HEK293T (cell line): ENCODE results near the gene PRC1.

Source experiments
- CTCF ChIA-PET: fragments of 350-600 bp; formaldehyde crosslinking; extraction: SDS; loops from one replicate; lab custom pipeline; 2021; ENCODE audit warnings: antibody characterized with exemption, inconsistent platforms; lab: Yijun Ruan, JAX
- POLR2A ChIA-PET: fragments of 350-600 bp; formaldehyde crosslinking; extraction: SDS; loops from one replicate; lab custom pipeline; 2020; ENCODE audit warnings: antibody characterized with exemption, inconsistent platforms; lab: Yijun Ruan, JAX
- DNase-seq: peaks from one replicate; pipeline ENCODE4 v3.0.0; 2012; ENCODE audit warnings: mixed read lengths; ENCODE audit errors: extremely low spot score
- ARNT ChIP-seq: fragments of 450-650 bp; IDR thresholded peaks from 2 replicates; pipeline ENCODE4 v1.6.1; 2017; ENCODE audit warnings: mild to moderate bottlenecking
- BHLHE40 ChIP-seq: fragments of 450-650 bp; IDR thresholded peaks from 2 replicates; pipeline ENCODE4 v1.6.1; 2016; ENCODE audit warnings: mild to moderate bottlenecking, moderate library complexity, borderline replicate concordance
- CTBP1 ChIP-seq: fragments of 450-650 bp; IDR thresholded peaks from 2 replicates; pipeline ENCODE4 v1.6.1; 2016; ENCODE audit warnings: borderline replicate concordance
- ELF4 ChIP-seq: fragments of 450-650 bp; IDR thresholded peaks from 2 replicates; pipeline ENCODE4 v1.6.1; 2017; ENCODE audit warnings: antibody characterized with exemption
- FOXA1 ChIP-seq: fragments of 450-650 bp; IDR thresholded peaks from 2 replicates; pipeline ENCODE4 v1.6.1; 2016; ENCODE audit warnings: mild to moderate bottlenecking
- FOXK2 ChIP-seq: fragments of 450-650 bp; IDR thresholded peaks from 2 replicates; pipeline ENCODE4 v1.6.1; 2016; ENCODE audit warnings: mild to moderate bottlenecking
- FOXM1 ChIP-seq: fragments of 450-650 bp; IDR thresholded peaks from 2 replicates; pipeline ENCODE4 v1.6.1; 2017; ENCODE audit warnings: mild to moderate bottlenecking, borderline replicate concordance
- HDGF ChIP-seq: fragments of 450-650 bp; IDR thresholded peaks from 2 replicates; pipeline ENCODE4 v1.6.1; 2017; ENCODE audit warnings: antibody characterized with exemption, borderline replicate concordance
- L3MBTL2 ChIP-seq: fragments of 450-650 bp; conservative IDR thresholded peaks from 2 replicates; pipeline ENCODE4 v1.6.1; 2016; ENCODE audit warnings: mild to moderate bottlenecking
- LEF1 ChIP-seq: fragments of 450-650 bp; IDR thresholded peaks from 2 replicates; pipeline ENCODE4 v1.6.1; 2017; ENCODE audit warnings: mild to moderate bottlenecking, borderline replicate concordance
- NFRKB ChIP-seq: fragments of 450-650 bp; IDR thresholded peaks from 2 replicates; pipeline ENCODE4 v1.6.1; 2016; ENCODE audit warnings: mild to moderate bottlenecking, moderate library complexity
- SP1 ChIP-seq: fragments of 450-650 bp; IDR thresholded peaks from 2 replicates; pipeline ENCODE4 v1.6.1; 2017
- SUZ12 ChIP-seq: fragments of 450-650 bp; IDR thresholded peaks from 2 replicates; pipeline ENCODE4 v1.6.1; 2016; ENCODE audit warnings: mild to moderate bottlenecking
- TARDBP ChIP-seq: fragments of 450-650 bp; IDR thresholded peaks from 2 replicates; pipeline ENCODE4 v1.6.1; 2016
- ZNF384 ChIP-seq: fragments of 450-650 bp; IDR thresholded peaks from 2 replicates; pipeline ENCODE4 v1.6.1; 2016
- TF ChIP-seq, protein P1 (sequence below): fragments of 450-650 bp; IDR thresholded peaks from 2 replicates; pipeline ENCODE4 v1.6.1; 2016

Gene PRC1

DNA sequence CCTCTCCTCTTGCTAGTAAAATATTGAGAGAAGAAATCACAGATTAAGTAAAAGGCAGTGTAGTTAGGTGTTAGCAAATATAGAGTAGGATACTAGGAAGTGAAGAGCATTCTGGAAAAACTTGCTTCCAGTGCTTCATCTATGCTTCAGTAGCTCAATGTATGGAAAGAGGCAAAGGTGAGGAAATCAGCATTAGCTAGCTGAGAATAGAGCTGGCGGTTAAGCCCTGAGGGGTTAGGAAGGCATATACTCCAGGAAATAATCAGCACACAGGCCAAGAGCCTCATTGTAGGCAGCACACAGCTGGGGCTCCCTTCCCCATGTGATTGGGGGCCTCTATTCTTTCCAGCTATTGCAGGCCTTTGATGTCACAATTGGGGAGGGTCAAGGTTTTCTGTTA lies 25.9 kb downstream of the PRC1 start:
- TF ChIP-seq CTBP1 (no peak), SP1 (no peak), LEF1 (no peak), ELF4 (no peak), FOXA1 (no peak), FOXM1 (no peak), HDGF (no peak), TARDBP (no peak), NFRKB (no peak)
- TF ChIP-seq, protein P1, sequence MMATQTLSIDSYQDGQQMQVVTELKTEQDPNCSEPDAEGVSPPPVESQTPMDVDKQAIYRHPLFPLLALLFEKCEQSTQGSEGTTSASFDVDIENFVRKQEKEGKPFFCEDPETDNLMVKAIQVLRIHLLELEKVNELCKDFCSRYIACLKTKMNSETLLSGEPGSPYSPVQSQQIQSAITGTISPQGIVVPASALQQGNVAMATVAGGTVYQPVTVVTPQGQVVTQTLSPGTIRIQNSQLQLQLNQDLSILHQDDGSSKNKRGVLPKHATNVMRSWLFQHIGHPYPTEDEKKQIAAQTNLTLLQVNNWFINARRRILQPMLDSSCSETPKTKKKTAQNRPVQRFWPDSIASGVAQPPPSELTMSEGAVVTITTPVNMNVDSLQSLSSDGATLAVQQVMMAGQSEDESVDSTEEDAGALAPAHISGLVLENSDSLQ = no peak
- ChIA-PET POLR2A (interaction anchor here (0.6 to 0.9 kb wide), 2 partner anchors 36 to 49 kb away, joined by 4 read pairs; partner anchors contain the start of gene HDDC3), CTCF (no interaction called here)
- DNase-seq = no peak

DNA sequence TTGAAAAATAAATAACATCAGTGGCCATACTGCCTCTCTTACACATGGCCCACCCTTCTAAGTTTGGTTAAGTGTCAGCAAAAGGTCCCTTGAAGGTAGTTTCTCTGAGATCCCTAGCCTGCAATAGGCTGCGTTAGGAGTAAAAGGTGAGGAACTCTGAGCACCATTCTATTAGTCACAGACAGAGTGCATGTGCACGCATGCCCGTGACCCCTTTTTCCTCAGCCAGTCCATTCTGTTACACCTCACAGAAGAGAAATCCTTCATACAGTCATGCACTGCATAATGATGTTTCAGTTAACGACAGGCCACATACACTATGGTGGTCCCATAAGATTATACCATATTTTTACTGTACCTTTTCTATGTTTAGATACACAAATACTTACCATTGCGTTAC lies 27.1 kb downstream of the PRC1 start:
- ChIA-PET CTCF (interaction anchor here (1.2 to 1.6 kb wide), 2 partner anchors 10 to 66 kb away, joined by 3 to 12 read pairs; no protein-coding TSS in a partner anchor), POLR2A (interaction anchor here (0.7 kb wide), 1 partner anchor 260 kb away, joined by 3 read pairs; no protein-coding TSS in a partner anchor)
- TF ChIP-seq L3MBTL2 = no peak
- TF ChIP-seq FOXK2 = no peak
- TF ChIP-seq ELF4 = no peak
- no peak for TF ChIP-seq FOXA1
- no peak for TF ChIP-seq TARDBP
- no peak for DNase-seq

DNA sequence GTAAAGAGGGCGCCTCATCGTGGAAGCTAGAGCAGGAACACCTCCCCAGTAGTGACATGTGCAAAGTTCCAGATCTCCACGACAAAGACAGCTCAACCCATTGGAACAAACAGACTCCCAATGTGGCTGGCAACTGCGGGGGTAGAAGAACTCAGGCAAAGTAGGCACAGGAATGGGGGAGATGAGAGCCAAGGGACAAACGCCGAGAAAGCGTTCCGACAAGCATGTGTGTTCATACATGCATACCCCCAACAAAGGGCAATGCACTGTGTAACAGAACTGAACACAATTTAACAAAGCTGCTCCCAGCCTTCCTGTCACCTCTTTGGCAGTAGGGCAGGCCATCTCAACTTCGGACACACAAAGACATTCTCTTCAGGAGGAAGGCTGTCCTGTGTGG lies 28.1 kb downstream of the PRC1 start:
- POLR2A ChIA-PET = interaction anchor here (1.0 kb wide), 1 partner anchor 11 kb away, joined by 3 read pairs; no protein-coding TSS in a partner anchor
- TF ChIP-seq FOXA1 = no peak
- no peak for TF ChIP-seq SP1
- TF ChIP-seq CTBP1 = no peak
- TF ChIP-seq ARNT = no peak
- TF ChIP-seq LEF1 = no peak
- TF ChIP-seq SUZ12 = no peak
- no peak for TF ChIP-seq TARDBP
- no peak for TF ChIP-seq FOXK2
- no peak for TF ChIP-seq BHLHE40
- TF ChIP-seq, protein P1 = no peak
- no peak for TF ChIP-seq FOXM1
- DNase-seq = no peak
- CTCF ChIA-PET = interaction anchor here (0.6 to 1.6 kb wide), 4 partner anchors 9 to 67 kb away, joined by 3 to 12 read pairs (median 3); partner anchors contain the start of gene RCCD1

DNA sequence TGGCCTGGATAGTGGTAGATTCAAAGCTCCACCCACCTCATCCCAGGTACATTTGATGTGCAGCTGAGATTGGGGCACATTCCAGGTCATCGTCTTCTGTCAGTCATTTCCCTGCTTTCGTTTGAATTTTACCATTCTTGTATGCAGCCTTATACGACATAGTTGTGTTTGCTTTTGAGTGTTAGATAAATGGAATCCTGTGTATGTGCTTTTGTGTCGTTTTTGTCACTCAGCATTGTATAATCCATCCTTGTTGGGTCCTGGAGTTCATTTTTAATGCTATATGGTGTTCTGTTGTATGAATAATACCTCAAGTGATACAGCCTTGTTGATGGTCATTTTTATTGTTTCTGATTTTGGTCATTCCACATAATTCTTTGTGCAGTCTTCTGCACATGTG lies 32.3 kb downstream of the PRC1 start:
- POLR2A ChIA-PET = interaction anchor here (0.6 to 1.1 kb wide), 3 partner anchors 9 to 72 kb away, joined by 3 read pairs; partner anchors contain the start of gene PRC1
- no peak for DNase-seq
- CTCF ChIA-PET = no interaction called here
- TF ChIP-seq, protein P1 = no peak
- no peak for TF ChIP-seq NFRKB
- TF ChIP-seq ARNT = no peak
- TF ChIP-seq SUZ12 = no peak
- TF ChIP-seq LEF1 = no peak
- TF ChIP-seq HDGF = no peak
- no peak for TF ChIP-seq ELF4
- TF ChIP-seq BHLHE40 = no peak
- TF ChIP-seq FOXK2 = no peak
- no peak for TF ChIP-seq L3MBTL2
- TF ChIP-seq ZNF384 = no peak
- no peak for TF ChIP-seq FOXM1
- no peak for TF ChIP-seq SP1
- no peak for TF ChIP-seq CTBP1
- no peak for TF ChIP-seq TARDBP
- TF ChIP-seq FOXA1 = no peak

DNA sequence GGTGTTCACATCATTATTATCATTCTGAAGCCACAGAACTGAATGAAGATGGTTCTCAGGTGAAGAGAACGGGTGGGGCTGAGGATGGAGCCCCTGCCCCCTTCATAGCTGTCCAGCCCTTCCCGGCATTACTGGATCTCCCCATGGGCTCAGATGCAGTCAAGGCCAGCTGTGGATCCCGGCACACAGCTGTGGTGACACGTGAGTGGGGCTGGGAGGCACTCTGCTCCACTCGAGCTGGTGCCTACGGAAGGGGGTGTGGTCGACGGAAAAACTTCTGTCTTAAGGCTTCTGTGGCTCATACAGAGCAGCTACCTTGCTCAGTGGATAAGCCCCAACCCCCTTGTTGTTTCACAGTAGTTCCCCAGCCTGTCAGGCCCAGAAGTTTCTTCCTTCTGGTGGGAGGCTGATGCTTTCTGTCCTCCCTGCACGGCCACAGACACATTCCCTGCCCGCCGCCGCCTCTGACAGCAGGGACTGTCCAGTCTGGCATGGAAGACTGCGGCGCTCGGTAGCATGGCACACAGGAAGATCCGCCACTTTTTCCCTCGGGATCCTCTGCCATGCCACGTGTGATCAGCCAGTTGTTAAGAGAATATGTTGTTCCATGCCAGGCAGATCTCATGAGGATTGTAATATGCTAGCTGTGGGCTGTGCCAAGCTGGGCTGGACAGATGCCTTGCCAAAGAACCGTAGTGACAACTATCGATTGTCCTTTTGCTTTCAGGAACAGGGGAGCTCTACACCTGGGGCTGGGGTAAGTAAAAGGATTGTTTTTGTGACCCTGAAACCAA lies 33.8 kb downstream of the PRC1 start:
- ChIA-PET CTCF (interaction anchor here (0.8 to 8.4 kb wide), 3 partner anchors 26 to 89 kb away, joined by 3 to 77 read pairs (median 4); partner anchors contain the start of genes HDDC3 and UNC45A), POLR2A (interaction anchor here (0.9 to 1.0 kb wide), 2 partner anchors 8 to 26 kb away, joined by 3 to 4 read pairs; partner anchors contain the start of gene UNC45A)
- no peak for TF ChIP-seq LEF1
- TF ChIP-seq SUZ12 = no peak
- no peak for TF ChIP-seq FOXA1
- TF ChIP-seq L3MBTL2 = no peak
- TF ChIP-seq CTBP1 = no peak
- TF ChIP-seq TARDBP = no peak
- TF ChIP-seq FOXK2 = no peak
- TF ChIP-seq BHLHE40 = no peak
- TF ChIP-seq, protein P1 = no peak
- TF ChIP-seq ELF4 = no peak
- no peak for TF ChIP-seq FOXM1
- TF ChIP-seq ZNF384 = no peak
- no peak for TF ChIP-seq NFRKB
- TF ChIP-seq SP1 = no peak
- no peak for TF ChIP-seq ARNT
- TF ChIP-seq HDGF = no peak
- no peak for DNase-seq
